NB4 (cell line): ENCODE results near the gene GPATCH8.

Experiments
- MYC ChIP-seq: IDR thresholded peaks from 2 replicates; pipeline ENCODE4 v1.6.1; 2011; ENCODE audit warnings: low read depth, low read length
- POLR2A ChIP-seq: IDR thresholded peaks from 2 replicates; pipeline ENCODE4 v1.6.1; 2011; ENCODE audit warnings: mild to moderate bottlenecking; ENCODE audit not compliant: insufficient read length; ENCODE audit errors: extremely low read depth
- TF ChIP-seq, protein P1 (sequence below): IDR thresholded peaks from one replicate; pipeline ENCODE4 v1.5.1; 2012; ENCODE audit warnings: low read depth, low read length
- TF ChIP-seq, protein P2 (sequence below): IDR thresholded peaks from 2 replicates; pipeline ENCODE4 v1.6.1; 2011; ENCODE audit warnings: low read depth, low read length

DNA sequence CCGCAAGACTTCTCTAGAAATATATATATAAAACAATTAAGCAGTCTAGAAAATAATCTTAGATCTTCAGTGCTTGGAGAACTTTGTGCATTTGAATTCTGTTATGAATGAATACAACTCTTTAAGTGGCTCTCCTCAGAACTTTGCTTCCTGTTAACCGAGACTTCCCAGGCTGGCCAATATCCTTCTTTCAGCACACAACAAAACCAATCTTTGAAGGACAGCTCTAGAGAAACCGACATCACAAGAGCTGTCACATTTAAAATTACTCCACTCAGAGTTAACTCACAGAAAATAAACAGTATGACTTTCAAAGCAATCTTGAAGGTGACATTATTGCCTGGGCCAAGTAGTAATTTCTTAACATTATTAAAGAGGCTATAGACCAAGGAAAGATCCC lies 64.0 kb downstream of the GPATCH8 start:
- TF ChIP-seq, protein P1, sequence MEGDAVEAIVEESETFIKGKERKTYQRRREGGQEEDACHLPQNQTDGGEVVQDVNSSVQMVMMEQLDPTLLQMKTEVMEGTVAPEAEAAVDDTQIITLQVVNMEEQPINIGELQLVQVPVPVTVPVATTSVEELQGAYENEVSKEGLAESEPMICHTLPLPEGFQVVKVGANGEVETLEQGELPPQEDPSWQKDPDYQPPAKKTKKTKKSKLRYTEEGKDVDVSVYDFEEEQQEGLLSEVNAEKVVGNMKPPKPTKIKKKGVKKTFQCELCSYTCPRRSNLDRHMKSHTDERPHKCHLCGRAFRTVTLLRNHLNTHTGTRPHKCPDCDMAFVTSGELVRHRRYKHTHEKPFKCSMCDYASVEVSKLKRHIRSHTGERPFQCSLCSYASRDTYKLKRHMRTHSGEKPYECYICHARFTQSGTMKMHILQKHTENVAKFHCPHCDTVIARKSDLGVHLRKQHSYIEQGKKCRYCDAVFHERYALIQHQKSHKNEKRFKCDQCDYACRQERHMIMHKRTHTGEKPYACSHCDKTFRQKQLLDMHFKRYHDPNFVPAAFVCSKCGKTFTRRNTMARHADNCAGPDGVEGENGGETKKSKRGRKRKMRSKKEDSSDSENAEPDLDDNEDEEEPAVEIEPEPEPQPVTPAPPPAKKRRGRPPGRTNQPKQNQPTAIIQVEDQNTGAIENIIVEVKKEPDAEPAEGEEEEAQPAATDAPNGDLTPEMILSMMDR = no peak
- TF ChIP-seq, protein P2, sequence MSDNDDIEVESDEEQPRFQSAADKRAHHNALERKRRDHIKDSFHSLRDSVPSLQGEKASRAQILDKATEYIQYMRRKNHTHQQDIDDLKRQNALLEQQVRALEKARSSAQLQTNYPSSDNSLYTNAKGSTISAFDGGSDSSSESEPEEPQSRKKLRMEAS = no peak
- TF ChIP-seq POLR2A (no peak), MYC (no peak)
